NT2/D1 (cell line): ENCODE data around the gene UGT1A10.

Experiments
- SUZ12 ChIP-seq: IDR thresholded peaks from 2 replicates; pipeline ENCODE4 v1.6.1; 2011; ENCODE audit not compliant: insufficient read length, insufficient read depth; ENCODE audit errors: extremely low read depth
- YY1 ChIP-seq: IDR thresholded peaks from 2 replicates; pipeline ENCODE4 v1.6.1; 2011; ENCODE audit not compliant: insufficient read length, insufficient read depth
- ZNF274 ChIP-seq: IDR thresholded peaks from 2 replicates; pipeline ENCODE4 v1.6.1; 2011; ENCODE audit warnings: mild to moderate bottlenecking, low read depth, low read length

DNA sequence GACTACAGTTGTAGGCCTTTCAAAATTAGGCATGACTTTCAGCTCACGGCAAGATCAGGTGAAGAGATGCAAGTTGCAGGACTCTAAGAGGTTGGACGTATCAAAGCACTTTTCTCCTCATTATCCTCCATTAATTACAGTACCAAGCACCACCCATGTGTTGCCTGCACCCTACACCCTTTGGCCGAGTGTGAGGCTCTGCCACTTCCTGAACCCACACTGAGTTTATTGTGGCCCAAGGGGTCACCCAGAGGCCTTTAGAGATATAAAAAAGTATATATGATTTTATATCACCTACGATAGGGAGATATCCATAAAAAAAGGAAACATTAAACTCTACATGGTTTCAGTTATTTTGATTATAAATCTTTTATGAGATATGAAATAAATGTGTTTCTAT lies 16.0 kb upstream of the UGT1A10 start:
- no peak for TF ChIP-seq ZNF274
- TF ChIP-seq YY1 = no peak
- TF ChIP-seq SUZ12 = no peak
